Activated T-helper 1 cell treated with anti-CD3 and anti-CD28 coated beads, Interleukin-2, amount 50 U/mL, for 16 hours (primary cell): Measurements from ENCODE around the gene RSU1.
"Not testable (repeated sequence)": the region's sequence is repeated elsewhere in the genome, so short reads cannot be mapped to it uniquely, and the experiment has no call there.

Experiments used
- DNase-seq, 2 donors: peaks; one replicate each; pipeline ENCODE4 v3.0.0-alpha.2; 2020; ENCODE audit warnings: low read depth in 1 of 2, low spot score in 1 of 2

RSU1 gene

GRCh38 chr10:16817125-16818019, at the start of gene RSU1:
Gene RSU1, minus strand, starts transcription at chr10:16817424. Its CDS starts 343 bp downstream, at chr10:16817081.
- DNase-seq, result peak; percentile 99 to 100

- DNase-seq, result no peak
Observed at GRCh38 chr10:16866541-16867275, 49.5 kb upstream of the RSU1 start.

GRCh38 chr10:16865766-16866165, 48.5 kb upstream of the RSU1 start:
- no peak for DNase-seq

GRCh38 chr10:16863766-16864165, 46.5 kb upstream of the RSU1 start:
- DNase-seq, result no peak

- no peak for DNase-seq
Observed at GRCh38 chr10:16857419-16857818, 40.2 kb upstream of the RSU1 start.

- no peak for DNase-seq
Observed at GRCh38 chr10:16856567-16856966, 39.3 kb upstream of the RSU1 start.

- DNase-seq, result no peak
Observed at GRCh38 chr10:16856092-16856491, 38.9 kb upstream of the RSU1 start.

- DNase-seq, result no peak
Observed at GRCh38 chr10:16854623-16855022, 37.4 kb upstream of the RSU1 start.

GRCh38 chr10:16853809-16854208, 36.6 kb upstream of the RSU1 start:
- no peak for DNase-seq

GRCh38 chr10:16853201-16853600, 36.0 kb upstream of the RSU1 start:
- DNase-seq, result no peak

GRCh38 chr10:16852624-16853023, 35.4 kb upstream of the RSU1 start:
- no peak for DNase-seq

- DNase-seq, result no peak
Observed at GRCh38 chr10:16848562-16849154, 31.4 kb upstream of the RSU1 start.

GRCh38 chr10:16847644-16848043, 30.4 kb upstream of the RSU1 start:
- DNase-seq, result no peak

GRCh38 chr10:16845248-16845647, 28.0 kb upstream of the RSU1 start:
- no peak for DNase-seq

GRCh38 chr10:16843252-16843870, 26.1 kb upstream of the RSU1 start:
- no peak for DNase-seq

- no peak for DNase-seq
Observed at GRCh38 chr10:16835228-16835627, 18.0 kb upstream of the RSU1 start.

- no peak for DNase-seq
Observed at GRCh38 chr10:16832351-16833080, 15.3 kb upstream of the RSU1 start.

- no peak for DNase-seq
Observed at GRCh38 chr10:16828701-16829175, 11.5 kb upstream of the RSU1 start.

- DNase-seq, result peak; percentile 15 to 16
Observed at GRCh38 chr10:16828114-16828568, 10.9 kb upstream of the RSU1 start.

- DNase-seq, result not testable (repeated sequence)
Observed at GRCh38 chr10:16827474-16827873, 10.2 kb upstream of the RSU1 start.
